Fibroblast of skin of scalp (primary cell): ENCODE results near the gene LTV1. TPM values are rescaled to one million over a fixed set of nuclear protein-coding genes. Genes with fewer than 3 reads are reported as not detected.
"Not testable (repeated sequence)": the region's sequence is repeated elsewhere in the genome, so short reads cannot be mapped to it uniquely, and the experiment has no call there.

ENCODE experiments used
- DNase-seq: peaks from one replicate; pipeline ENCODE4 v3.0.0-alpha.2; 2013
- polyA plus RNA-seq, 2 experiments: library from polyadenylated mRNA; unstranded; fragments of 120-200 nt; gene quantifications; one replicate each; pipeline ENCODE4 v1.2.1, GENCODE V29; 2013; ENCODE audit not compliant: insufficient read length in 2 of 2

The LTV1 gene
- polyA plus RNA-seq (2013, experiment 1 of 2; ENCODE audit: insufficient read length): 27.5 TPM
- polyA plus RNA-seq (2013, experiment 2 of 2; ENCODE audit: insufficient read length): 30.3 TPM

- DNase-seq: peak; percentile 97
These were observed at the start of gene LTV1 for GRCh38 chr6:143842902-143843676. Gene LTV1, plus strand, starts transcription at chr6:143843338. Its CDS starts 140 bp downstream, at chr6:143843478.

- not testable (repeated sequence) for DNase-seq
These were observed 46.6 kb upstream of the LTV1 start for GRCh38 chr6:143796551-143796950.

GRCh38 chr6:143798487-143798886, 44.7 kb upstream of the LTV1 start:
- not testable (repeated sequence) for DNase-seq

- no peak for DNase-seq
These were observed 40.1 kb upstream of the LTV1 start for GRCh38 chr6:143802833-143803565.

GRCh38 chr6:143803769-143804568, 39.2 kb upstream of the LTV1 start:
- DNase-seq: no peak

- DNase-seq: no peak
These were observed 38.3 kb upstream of the LTV1 start for GRCh38 chr6:143804835-143805239.

DNA sequence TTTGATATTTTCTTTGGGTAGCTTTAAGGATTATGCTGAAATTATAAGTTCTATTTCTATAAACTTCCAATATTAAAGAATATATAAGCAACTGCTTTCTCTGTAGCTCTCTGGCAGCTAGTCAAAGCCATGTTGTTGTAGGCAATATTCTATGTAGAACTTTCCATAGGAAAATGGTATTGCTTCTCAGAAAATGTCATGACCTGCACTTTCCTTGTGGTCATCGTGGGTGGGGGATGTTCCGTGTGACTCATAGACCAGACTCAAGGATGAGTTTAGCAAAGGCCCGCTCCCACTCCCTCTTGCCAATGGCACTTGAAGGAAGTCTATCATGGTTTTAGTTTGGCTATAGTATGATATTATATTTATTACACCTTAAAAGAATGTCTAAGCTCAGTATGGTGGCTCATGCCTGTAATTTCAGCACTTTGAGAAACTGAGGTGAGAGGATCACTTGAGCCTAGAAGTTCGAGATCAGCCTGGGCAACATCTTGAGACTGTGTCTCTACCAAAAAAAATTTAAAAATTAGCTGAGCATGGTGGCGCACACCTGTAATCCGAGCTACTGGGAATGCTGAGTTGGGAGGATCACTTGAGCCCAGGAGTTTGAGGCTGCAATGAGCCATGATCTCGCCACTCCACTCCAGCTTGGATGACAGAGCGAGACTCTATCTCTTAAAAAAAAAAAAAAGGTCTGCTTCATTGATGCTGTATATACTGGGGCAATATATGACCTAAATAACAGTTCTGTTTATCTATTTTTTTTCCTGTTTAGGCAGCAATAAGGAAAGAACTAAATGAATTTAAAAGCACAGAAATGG, 36.6 kb upstream of the LTV1 start:
- peak; percentile 57 for DNase-seq

DNA sequence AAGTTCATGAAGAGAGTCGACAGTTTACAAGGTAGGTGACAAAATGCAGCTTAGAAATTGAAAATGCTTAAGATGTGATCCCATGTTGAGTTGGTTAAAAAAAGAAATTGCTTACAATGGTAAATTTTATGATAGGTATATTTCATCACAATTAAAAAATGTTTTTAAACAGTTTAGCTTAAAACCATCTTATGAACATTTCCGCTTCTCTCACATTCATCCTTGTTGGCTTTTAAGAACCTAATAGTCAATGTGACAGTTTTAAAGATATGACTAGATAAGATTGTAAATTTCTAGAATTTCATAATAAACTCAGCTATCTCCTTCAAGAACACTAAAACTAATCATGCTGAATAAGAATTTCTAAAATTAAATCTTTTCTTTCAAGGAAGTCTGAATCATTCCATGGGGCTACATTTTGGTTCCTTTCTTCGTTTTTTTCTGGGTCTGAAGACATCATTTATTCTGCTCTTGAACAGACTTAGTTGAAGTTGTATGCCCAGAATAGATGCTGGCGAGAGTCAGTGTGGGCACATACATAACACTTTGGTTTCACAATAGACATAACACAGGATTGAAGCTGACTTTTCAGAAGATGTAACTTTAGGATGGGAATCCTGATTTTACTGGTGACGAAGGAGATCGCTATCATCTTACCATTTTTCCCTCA, 35.9 kb upstream of the LTV1 start:
- DNase-seq: no peak

DNA sequence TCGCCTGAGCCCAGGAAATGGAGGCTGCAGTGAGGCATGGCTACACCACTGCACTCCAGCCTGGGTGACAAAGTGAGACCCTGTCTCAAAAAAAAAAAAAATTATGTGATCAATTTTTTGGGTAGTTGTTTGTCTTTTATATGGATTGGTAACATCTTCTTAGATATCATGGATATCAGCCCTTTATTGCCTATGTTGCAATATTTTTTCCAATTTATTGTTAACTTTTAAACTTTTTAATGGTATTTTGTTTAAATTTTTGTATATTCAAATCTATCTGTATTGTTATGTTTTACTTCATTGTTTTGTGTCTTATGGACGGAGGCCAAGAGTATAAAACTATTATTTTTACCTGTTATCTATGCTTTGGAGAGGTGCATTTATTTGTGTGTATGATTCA, 32.4 kb upstream of the LTV1 start:
- no peak for DNase-seq

GRCh38 chr6:143811501-143812157, 31.5 kb upstream of the LTV1 start:
- DNase-seq: no peak

GRCh38 chr6:143817621-143818020, 25.5 kb upstream of the LTV1 start:
- DNase-seq: no peak

DNA sequence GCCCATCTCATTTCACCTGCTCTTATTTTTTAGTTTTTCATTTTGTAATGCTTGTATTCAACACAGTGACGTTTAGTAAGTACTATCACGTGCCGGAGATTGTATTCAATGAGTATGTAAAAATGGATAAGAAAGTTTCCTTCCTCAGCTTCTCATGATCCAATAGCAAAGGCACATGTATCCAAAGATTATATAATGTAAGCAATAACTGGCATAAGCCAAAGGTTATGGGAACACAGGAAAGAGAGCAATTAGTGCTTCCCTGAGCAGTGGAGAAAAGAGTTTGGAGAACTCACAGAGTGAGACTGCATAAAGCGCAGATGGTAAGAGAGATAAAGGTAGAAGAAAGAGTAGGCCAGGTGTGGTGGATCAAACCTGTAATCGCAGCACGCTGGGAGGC, 21.8 kb upstream of the LTV1 start:
- no peak for DNase-seq

GRCh38 chr6:143822584-143823024, 20.5 kb upstream of the LTV1 start:
- peak; percentile 22 for DNase-seq

- no peak for DNase-seq
These were observed 19.6 kb upstream of the LTV1 start for GRCh38 chr6:143823548-143823947.

DNA sequence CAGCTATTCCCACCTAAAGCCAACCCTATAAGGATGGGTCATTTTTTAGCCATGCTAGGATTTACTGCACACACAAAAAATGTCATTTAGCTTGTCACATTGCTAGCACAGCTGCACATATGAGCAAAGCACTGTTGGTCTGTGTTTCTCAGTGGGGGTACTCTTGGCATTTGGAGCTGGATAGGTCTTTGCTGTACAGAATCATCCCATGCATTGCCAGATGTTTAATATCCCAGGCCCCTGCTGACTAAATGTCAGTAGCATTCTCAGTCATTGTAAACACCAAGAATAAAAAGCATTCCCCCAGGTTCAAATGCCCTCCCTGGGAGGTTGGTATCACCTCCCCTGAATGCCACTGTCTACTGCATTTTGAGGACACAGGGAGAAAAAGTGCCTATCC, 14.6 kb upstream of the LTV1 start:
- DNase-seq: no peak

- DNase-seq: no peak
These were observed 7.0 kb upstream of the LTV1 start for GRCh38 chr6:143836150-143836549.

DNA sequence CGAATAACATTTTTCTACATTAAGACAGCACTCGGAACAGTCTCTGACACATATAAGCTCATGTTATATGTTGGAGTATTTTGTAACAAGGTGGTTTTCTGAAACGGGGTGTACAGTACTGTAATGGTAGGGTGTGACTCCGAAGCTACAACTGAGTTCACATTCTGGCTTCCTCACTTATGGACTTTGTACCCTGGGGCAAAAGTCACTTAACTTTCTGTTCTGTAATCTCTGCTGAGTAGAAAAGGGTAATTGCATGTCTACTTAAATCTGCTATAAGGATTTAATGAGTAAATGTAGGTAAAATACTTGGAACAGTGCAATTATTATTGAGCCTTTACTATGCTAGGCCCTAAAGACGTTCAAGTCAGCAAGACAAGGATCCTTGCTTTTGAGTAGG, 4.7 kb upstream of the LTV1 start:
- no peak for DNase-seq

- DNase-seq: no peak
These were observed 3.9 kb upstream of the LTV1 start for GRCh38 chr6:143839196-143839595.

DNA sequence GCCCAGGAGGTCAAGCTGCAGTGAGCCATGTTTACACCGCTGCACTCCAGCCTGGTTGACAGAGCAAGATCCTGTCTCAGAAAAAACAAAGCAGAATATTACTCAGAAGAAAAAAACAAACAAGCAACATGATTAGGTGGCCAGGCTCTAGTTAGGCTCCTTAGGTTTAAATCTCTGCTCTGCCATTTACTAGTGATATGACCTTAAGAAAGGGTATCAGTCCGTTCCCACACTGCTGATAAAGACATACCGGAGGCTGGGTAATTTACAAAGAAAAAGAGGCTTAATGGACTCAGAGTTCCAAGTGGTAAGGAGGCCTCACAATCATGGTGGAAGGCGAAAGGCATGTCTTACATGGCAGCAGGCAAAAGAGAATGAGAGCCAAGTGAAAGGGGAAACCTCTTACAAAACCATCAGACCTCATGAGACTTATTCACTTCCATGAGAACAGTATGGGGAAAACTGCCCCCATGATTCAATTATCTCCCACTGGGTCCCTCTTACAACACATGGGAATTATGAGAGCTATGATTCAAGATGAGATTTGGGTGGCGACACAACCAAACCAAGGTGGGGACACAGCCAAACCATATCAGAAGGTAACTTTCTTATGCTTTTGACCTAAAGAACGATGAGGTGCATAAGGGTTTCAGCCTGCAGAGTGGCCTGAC, 2.4 kb upstream of the LTV1 start:
- no peak for DNase-seq

GRCh38 chr6:143842461-143842901, 657 bp upstream of the LTV1 start:
- no peak for DNase-seq
